Measurements from ENCODE around the gene NEDD4.

DNA sequence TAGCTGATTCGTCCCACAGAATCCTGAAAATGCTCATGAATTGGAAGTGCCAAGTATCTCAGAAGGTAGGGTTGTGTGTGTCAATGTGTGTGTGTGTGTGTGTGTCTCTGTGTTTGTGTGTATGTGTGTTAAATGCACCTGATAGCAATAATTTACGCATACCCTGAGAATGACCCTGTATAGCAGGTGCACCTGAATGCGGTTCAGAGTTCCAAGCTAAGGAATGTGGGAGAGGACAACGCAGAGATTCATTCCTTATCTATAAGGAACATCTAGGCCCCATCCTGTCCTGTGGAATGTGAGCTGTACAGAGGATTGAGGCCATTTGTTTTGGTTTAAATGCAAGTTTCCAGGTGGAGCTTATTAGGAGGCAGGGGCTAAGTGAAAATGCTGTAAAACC is 49.1 kb upstream of the NEDD4 start:
- no peak for TF ChIP-seq SREBF2 (IDR thresholded peaks at IDR 0.05)
- TF ChIP-seq, protein P1, sequence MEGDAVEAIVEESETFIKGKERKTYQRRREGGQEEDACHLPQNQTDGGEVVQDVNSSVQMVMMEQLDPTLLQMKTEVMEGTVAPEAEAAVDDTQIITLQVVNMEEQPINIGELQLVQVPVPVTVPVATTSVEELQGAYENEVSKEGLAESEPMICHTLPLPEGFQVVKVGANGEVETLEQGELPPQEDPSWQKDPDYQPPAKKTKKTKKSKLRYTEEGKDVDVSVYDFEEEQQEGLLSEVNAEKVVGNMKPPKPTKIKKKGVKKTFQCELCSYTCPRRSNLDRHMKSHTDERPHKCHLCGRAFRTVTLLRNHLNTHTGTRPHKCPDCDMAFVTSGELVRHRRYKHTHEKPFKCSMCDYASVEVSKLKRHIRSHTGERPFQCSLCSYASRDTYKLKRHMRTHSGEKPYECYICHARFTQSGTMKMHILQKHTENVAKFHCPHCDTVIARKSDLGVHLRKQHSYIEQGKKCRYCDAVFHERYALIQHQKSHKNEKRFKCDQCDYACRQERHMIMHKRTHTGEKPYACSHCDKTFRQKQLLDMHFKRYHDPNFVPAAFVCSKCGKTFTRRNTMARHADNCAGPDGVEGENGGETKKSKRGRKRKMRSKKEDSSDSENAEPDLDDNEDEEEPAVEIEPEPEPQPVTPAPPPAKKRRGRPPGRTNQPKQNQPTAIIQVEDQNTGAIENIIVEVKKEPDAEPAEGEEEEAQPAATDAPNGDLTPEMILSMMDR (IDR thresholded peaks at IDR 0.05), result no peak
- TF ChIP-seq RNF2 (IDR thresholded peaks at IDR 0.05; ENCODE audit: borderline replicate concordance, low read depth), result no peak
- TF ChIP-seq, protein P2, sequence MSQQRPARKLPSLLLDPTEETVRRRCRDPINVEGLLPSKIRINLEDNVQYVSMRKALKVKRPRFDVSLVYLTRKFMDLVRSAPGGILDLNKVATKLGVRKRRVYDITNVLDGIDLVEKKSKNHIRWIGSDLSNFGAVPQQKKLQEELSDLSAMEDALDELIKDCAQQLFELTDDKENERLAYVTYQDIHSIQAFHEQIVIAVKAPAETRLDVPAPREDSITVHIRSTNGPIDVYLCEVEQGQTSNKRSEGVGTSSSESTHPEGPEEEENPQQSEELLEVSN (IDR thresholded peaks at IDR 0.05; ENCODE audit: borderline replicate concordance, low read depth), result no peak
- TF ChIP-seq, protein P3, sequence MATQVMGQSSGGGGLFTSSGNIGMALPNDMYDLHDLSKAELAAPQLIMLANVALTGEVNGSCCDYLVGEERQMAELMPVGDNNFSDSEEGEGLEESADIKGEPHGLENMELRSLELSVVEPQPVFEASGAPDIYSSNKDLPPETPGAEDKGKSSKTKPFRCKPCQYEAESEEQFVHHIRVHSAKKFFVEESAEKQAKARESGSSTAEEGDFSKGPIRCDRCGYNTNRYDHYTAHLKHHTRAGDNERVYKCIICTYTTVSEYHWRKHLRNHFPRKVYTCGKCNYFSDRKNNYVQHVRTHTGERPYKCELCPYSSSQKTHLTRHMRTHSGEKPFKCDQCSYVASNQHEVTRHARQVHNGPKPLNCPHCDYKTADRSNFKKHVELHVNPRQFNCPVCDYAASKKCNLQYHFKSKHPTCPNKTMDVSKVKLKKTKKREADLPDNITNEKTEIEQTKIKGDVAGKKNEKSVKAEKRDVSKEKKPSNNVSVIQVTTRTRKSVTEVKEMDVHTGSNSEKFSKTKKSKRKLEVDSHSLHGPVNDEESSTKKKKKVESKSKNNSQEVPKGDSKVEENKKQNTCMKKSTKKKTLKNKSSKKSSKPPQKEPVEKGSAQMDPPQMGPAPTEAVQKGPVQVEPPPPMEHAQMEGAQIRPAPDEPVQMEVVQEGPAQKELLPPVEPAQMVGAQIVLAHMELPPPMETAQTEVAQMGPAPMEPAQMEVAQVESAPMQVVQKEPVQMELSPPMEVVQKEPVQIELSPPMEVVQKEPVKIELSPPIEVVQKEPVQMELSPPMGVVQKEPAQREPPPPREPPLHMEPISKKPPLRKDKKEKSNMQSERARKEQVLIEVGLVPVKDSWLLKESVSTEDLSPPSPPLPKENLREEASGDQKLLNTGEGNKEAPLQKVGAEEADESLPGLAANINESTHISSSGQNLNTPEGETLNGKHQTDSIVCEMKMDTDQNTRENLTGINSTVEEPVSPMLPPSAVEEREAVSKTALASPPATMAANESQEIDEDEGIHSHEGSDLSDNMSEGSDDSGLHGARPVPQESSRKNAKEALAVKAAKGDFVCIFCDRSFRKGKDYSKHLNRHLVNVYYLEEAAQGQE (IDR thresholded peaks at IDR 0.05), result no peak
- TF ChIP-seq RFX5 (IDR thresholded peaks at IDR 0.05), result no peak
- no peak for TF ChIP-seq HDAC2 (IDR thresholded peaks at IDR 0.05)
- TF ChIP-seq POLR2A (IDR thresholded peaks at IDR 0.05; ENCODE audit: low read length), result no peak
- TF ChIP-seq PHF8 (IDR thresholded peaks at IDR 0.05; ENCODE audit: borderline replicate concordance, low read depth), result no peak
- no peak for TF ChIP-seq RAD21 (conservative IDR thresholded peaks at IDR 0.05 in 1 of 2, IDR thresholded peaks at IDR 0.05 in 1 of 2)
- TF ChIP-seq CEBPB (IDR thresholded peaks at IDR 0.05), result no peak
- TF ChIP-seq, protein P4, sequence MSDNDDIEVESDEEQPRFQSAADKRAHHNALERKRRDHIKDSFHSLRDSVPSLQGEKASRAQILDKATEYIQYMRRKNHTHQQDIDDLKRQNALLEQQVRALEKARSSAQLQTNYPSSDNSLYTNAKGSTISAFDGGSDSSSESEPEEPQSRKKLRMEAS (IDR thresholded peaks at IDR 0.05), result no peak
- no peak for TF ChIP-seq ZFP36 (IDR thresholded peaks at IDR 0.05; ENCODE audit: borderline replicate concordance, partially characterized antibody)

Measured in A549 (cell line).